ENCODE data around the gene POLR3B.

- TF ChIP-seq CTCF (IDR thresholded peaks at IDR 0.05) (no peak), ZFX (IDR thresholded peaks at IDR 0.05; ENCODE audit: borderline replicate concordance) (no peak)
These were observed 88.4 kb downstream of the POLR3B start for GRCh38 chr12:106445959-106446358.

Data from 22Rv1 (cell line).